Smooth muscle cell (in vitro differentiated cells): ENCODE measurements around the gene TSHB. TPM values are rescaled to one million over a fixed set of nuclear protein-coding genes. Genes with fewer than 3 reads are reported as not detected.
A peak's percentile ranks its signal among the peaks of the same experiment; 100 is the strongest.

Experiments used
- DNase-seq: peaks from one replicate; lab custom pipeline; 2025; ENCODE audit not compliant: unreplicated experiment; lab: John Stamatoyannopoulos, UW
- H2AFZ ChIP-seq: fragments of 200-600 bp; sonication (generic); 2 replicates; pipeline ENCODE4 v1.6.0; 2016; ENCODE audit warnings: antibody characterized with exemption, low read depth, mild to moderate bottlenecking
- H3F3A ChIP-seq: fragments of 200-600 bp; sonication (generic); 2 replicates; pipeline ENCODE4 v1.6.0; 2017; ENCODE audit warnings: antibody characterized with exemption, low read depth
- H3K27ac ChIP-seq: fragments of 200-600 bp; sonication (generic); 2 replicates; pipeline ENCODE4 v1.5.1; 2016; ENCODE audit warnings: low read depth, mild to moderate bottlenecking
- H3K27me3 ChIP-seq: fragments of 200-600 bp; sonication (generic); 2 replicates; pipeline ENCODE4 v1.6.1; 2016; ENCODE audit warnings: low read depth, mild to moderate bottlenecking
- H3K36me3 ChIP-seq: fragments of 200-600 bp; sonication (generic); 2 replicates; pipeline ENCODE4 v1.5.1; 2016; ENCODE audit warnings: low read depth
- H3K4me1 ChIP-seq: fragments of 200-600 bp; sonication (generic); 2 replicates; pipeline ENCODE4 v1.5.1; 2016; ENCODE audit warnings: low read depth
- H3K4me2 ChIP-seq: fragments of 200-600 bp; sonication (generic); 2 replicates; pipeline ENCODE4 v1.6.0; 2016; ENCODE audit warnings: mild to moderate bottlenecking
- H3K4me3 ChIP-seq: fragments of 200-600 bp; sonication (generic); 2 replicates; pipeline ENCODE4 v1.5.1; 2016; ENCODE audit warnings: mild to moderate bottlenecking
- H3K79me2 ChIP-seq: fragments of 200-600 bp; sonication (generic); 2 replicates; pipeline ENCODE4 v1.6.0; 2016; ENCODE audit warnings: low read depth, mild to moderate bottlenecking
- H3K9ac ChIP-seq: fragments of 200-600 bp; sonication (generic); 2 replicates; pipeline ENCODE4 v1.6.0; 2016; ENCODE audit warnings: low read depth
- H3K9me3 ChIP-seq: fragments of 200-600 bp; sonication (generic); replicated peaks from 2 replicates; pipeline ENCODE4 v1.5.1; 2016; ENCODE audit warnings: low read depth
- H4K20me1 ChIP-seq: fragments of 200-600 bp; sonication (generic); 2 replicates; pipeline ENCODE4 v1.6.0; 2016; ENCODE audit warnings: low read depth
- CTCF ChIP-seq: fragments of 200-600 bp; sonication (generic); IDR thresholded peaks from 2 replicates; pipeline ENCODE4 v1.5.1; 2017; ENCODE audit warnings: borderline replicate concordance, mild to moderate bottlenecking, antibody characterized with exemption; ENCODE audit not compliant: insufficient read depth, poor library complexity, severe bottlenecking
- WGBS: methylation state at CpG from one replicate; pipeline ENCODE4 v1.1.7; 2016; ENCODE audit warnings: low lambda C conversion rate; 5-methylcytosine and 5-hydroxymethylcytosine counted together
- polyA plus RNA-seq: library from polyadenylated mRNA; unstranded; fragments of >200 nt; fragmentation: Nextera tagmentation; extraction: Ambion mirVana; gene quantifications from 2 replicates; pipeline ENCODE4 v1.2.1, GENCODE V29; 2016
- total RNA-seq: library from RNA; depleted of rRNA; stranded (reverse); fragments of >200 nt; gene quantifications from 2 replicates; pipeline ENCODE4 v1.2.3, GENCODE V29; 2014

The TSHB gene
- total and polyA plus RNA-seq, 2 experiments from 2014 or later, result not detected

DNA sequence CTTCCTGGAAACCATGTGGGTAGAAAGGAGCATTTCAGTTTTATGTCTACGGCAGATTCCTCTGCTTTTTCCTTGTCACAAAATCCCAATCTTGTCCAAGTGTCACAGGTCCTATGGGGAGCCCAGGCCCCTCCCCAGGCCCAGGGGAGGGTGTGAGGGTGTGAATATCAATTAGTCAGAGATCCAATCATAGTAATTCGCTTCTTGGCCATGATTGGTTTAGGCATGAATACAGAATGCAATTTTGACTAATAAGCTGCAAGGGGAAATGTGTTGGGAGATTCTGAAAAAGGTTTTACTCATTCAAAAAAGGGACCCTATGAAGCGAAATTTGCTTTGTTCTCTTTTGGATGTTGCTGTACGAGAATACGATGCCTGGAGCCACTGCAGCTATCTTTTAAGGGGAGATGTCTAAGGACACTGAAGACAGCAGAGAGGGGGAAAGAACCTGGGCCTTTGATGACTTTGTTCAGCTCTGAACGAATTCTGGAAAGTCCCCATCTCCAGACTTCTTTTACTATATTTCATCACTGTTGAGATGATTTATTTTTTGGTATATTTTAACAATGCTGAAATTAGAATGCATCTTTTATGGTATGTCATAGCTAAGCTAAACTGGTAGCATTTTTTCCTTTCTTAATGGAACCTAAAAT lies 41.5 kb downstream of the TSHB start:
- Histone ChIP-seq H3K4me2 (no peak overlapping the region), H3K9me3 (no peaks in the 10 kb centered on the region), H3F3A (peaks cover 5% of the 10 kb centered on the region), H3K9ac (no peak overlapping the region), H2AFZ (no peak overlapping the region), H3K4me3 (no peak overlapping the region), H3K36me3 (no peaks in the 10 kb centered on the region), H4K20me1 (no peaks in the 10 kb centered on the region), H3K79me2 (no peaks in the 10 kb centered on the region), H3K4me1 (peaks cover 10% of the 10 kb centered on the region), H3K27ac (no peak overlapping the region), H3K27me3 (no peaks in the 10 kb centered on the region)
- no peak for DNase-seq
- TF ChIP-seq CTCF, result no peak
- 91% methylated on average over 6 of the region's 6 CpGs for WGBS

- H3K4me1 ChIP-seq, result peaks cover 10% of the 10 kb centered on the region
- no peaks in the 10 kb centered on the region for H4K20me1 ChIP-seq
- H3K27me3 ChIP-seq, result no peaks in the 10 kb centered on the region
- H2AFZ ChIP-seq, result no peak overlapping the region
- H3K79me2 ChIP-seq, result no peaks in the 10 kb centered on the region
- no peaks in the 10 kb centered on the region for H3K9me3 ChIP-seq
- WGBS, result 90% methylated on average over 10 of the region's 10 CpGs
- H3K27ac ChIP-seq, result no peak overlapping the region
- H3K36me3 ChIP-seq, result no peaks in the 10 kb centered on the region
- DNase-seq, result no peak
- H3K4me2 ChIP-seq, result no peak overlapping the region
- no peak overlapping the region for H3K9ac ChIP-seq
- H3K4me3 ChIP-seq, result no peak overlapping the region
- TF ChIP-seq CTCF, result no peak
- no peaks in the 10 kb centered on the region for H3F3A ChIP-seq
Measured at GRCh38 chr1:115073298-115074087, 43.9 kb downstream of the TSHB start.

DNA sequence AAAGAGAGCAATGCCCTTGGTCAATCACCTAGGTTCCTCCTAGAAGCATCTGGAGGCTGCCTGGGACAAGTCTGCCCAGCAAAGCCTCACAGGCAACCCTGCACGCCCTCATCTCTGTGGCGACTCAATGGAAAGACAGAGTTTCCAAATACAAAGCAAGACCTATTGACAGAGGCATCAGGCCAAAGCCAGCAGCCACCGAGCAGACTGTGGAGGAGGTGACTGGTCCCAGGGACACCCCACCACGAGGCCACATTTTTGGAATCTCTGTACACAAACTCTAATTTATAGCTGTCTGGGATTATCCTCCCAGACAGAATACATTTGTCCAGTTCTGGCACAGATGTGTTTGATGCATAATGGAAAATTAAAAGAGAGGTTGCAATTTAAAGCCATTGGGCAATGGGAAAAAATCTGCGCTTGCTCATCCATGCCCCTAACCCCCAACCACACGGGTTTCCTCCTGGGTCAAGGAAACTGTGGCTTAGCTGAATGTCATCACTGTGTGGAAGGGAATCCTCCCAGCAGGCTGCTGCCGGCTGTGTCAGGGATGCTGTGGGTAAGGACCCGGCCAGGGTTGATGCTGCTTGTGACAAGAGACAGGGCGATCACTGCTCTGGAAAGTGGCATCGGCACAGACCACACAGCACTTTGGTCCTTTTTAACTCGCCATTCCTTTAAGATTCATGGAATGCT lies 45.4 kb downstream of the TSHB start:
- H3K27ac ChIP-seq, result peak overlapping the region; percentile 56
- no peak overlapping the region for H2AFZ ChIP-seq
- no peaks in the 10 kb centered on the region for H3K79me2 ChIP-seq
- no peak for DNase-seq
- no peak overlapping the region for H3K4me3 ChIP-seq
- no peak for TF ChIP-seq CTCF
- no peaks in the 10 kb centered on the region for H3F3A ChIP-seq
- peak overlapping the region; percentile 45 for H3K4me2 ChIP-seq
- no peaks in the 10 kb centered on the region for H3K9me3 ChIP-seq
- H3K9ac ChIP-seq, result no peak overlapping the region
- no peaks in the 10 kb centered on the region for H3K36me3 ChIP-seq
- H4K20me1 ChIP-seq, result no peaks in the 10 kb centered on the region
- peaks cover 10% of the 10 kb centered on the region for H3K4me1 ChIP-seq
- WGBS, result 32% methylated on average over 11 of the region's 11 CpGs
- no peaks in the 10 kb centered on the region for H3K27me3 ChIP-seq
